NOMO-1 (cell line): Measurements from ENCODE around the gene NUFIP1.

Experiments used
- DNase-seq, 2 experiments: peaks; one replicate each; lab custom pipeline; 2025; ENCODE audit not compliant: unreplicated experiment in 2 of 2; lab: John Stamatoyannopoulos, UW

The NUFIP1 gene

DNA sequence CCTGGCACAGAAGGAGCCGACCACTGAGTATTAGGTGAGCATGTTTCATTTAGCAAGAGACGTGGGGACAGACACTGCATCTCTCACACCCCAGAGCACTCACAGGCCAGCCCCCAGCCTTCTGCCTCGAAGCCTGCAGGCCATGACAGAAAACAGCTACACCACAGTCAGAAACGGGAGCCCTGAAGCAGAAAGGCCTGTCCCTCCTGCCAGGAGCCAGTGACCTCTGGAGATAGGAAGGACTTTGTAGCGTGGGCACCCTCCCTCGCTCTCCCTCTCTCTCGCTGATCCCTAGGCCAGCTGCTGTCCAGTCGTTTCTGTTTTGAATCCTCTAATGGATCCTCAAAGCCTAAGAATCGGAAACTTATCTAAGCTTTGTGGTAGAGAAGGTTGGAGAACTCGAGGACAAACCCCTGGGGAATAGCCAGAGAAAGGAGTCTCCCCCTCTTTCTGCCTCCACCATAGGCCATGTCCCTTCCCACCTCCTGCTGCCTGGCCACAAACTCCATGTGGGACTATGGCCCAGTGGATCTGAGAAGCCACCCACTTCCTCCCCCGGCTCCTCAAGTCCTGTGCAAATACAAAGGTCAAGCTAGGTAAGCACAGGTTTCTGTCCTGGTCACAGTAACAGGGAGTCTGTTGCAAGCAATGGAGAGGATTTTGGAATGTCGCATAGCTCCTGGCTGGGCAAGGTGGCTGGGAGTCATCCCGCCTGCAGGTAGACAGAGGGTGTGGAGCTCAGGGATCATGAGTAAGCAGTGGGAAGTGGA is 95.1 kb downstream of the NUFIP1 start:
- DNase-seq = no peak
